HepG2 (cell line): ENCODE results near the gene INPP1. TPM values are rescaled to one million over a fixed set of nuclear protein-coding genes. Genes with fewer than 3 reads are reported as not detected.

Experiments
- ATF7-NPFF ChIP-seq: sonication (generic); formaldehyde crosslinking; IDR thresholded peaks from 2 replicates; pipeline ENCODE4 v1.8.1; 2023; ENCODE audit warnings: mild to moderate bottlenecking, low read depth, missing genetic modification reagents, moderate library complexity
- BHLHE40 ChIP-seq: IDR thresholded peaks from 2 replicates; pipeline ENCODE4 v1.6.1; 2011; ENCODE audit warnings: low read length, improper control_type of control experiment
- CSRNP2 ChIP-seq: sonication (generic); formaldehyde crosslinking; conservative IDR thresholded peaks from 2 replicates; pipeline ENCODE4 v1.8.0; 2022; ENCODE audit warnings: low read depth, missing genetic modification reagents
- ELF3 ChIP-seq: IDR thresholded peaks from 2 replicates; pipeline ENCODE4 v1.6.1; 2016; ENCODE audit warnings: missing genetic modification reagents, missing compliant biosample characterization
- FOXA1 ChIP-seq, 2 experiments: fragments of 450-650 bp in 1 of 2; sonication (generic) in 1 of 2; formaldehyde crosslinking in 1 of 2; IDR thresholded peaks; 2 replicates each; pipeline versions ENCODE4 v1.4.0 to v1.6.1; 2016 to 2020; ENCODE audit warnings: missing genetic modification reagents in 1 of 2
- FOXP1 ChIP-seq, 2 experiments: fragments of 450-650 bp in 1 of 2; IDR thresholded peaks; 2 replicates each; pipeline ENCODE4 v1.6.1; 2017 to 2018; ENCODE audit warnings: antibody characterized with exemption in 1 of 2
- GZF1 ChIP-seq: sonication (generic); formaldehyde crosslinking; IDR thresholded peaks from 2 replicates; pipeline ENCODE4 v1.5.1; 2020; ENCODE audit warnings: mild to moderate bottlenecking, missing genetic modification reagents
- HDAC6 ChIP-seq: fragments of 200-600 bp; sonication (generic); IDR thresholded peaks from 2 replicates; pipeline ENCODE4 v1.7.0; 2017; ENCODE audit warnings: mild to moderate bottlenecking, antibody characterized with exemption, low read length, low read depth
- RELA ChIP-seq: sonication (generic); formaldehyde crosslinking; IDR thresholded peaks from 2 replicates; pipeline ENCODE4 v1.4.0; 2020; ENCODE audit warnings: missing genetic modification reagents
- REPIN1 ChIP-seq: sonication (generic); formaldehyde crosslinking; IDR thresholded peaks from 2 replicates; pipeline ENCODE4 v1.8.0; 2022; ENCODE audit warnings: missing genetic modification reagents, low read depth, mild to moderate bottlenecking, borderline replicate concordance
- SP5 ChIP-seq: IDR thresholded peaks from 2 replicates; pipeline ENCODE4 v1.6.1; 2016; ENCODE audit warnings: low read depth, borderline replicate concordance
- U2AF1 ChIP-seq: fragments of 200-400 bp; formaldehyde crosslinking; optimal IDR thresholded peaks from 2 replicates; pipeline ENCODE3; 2017; ENCODE audit warnings: mild to moderate bottlenecking, low read depth, low read length
- ZFP1 ChIP-seq: IDR thresholded peaks from 2 replicates; pipeline ENCODE4 v1.6.1; 2016
- ZFYVE20 ChIP-seq: sonication (generic); formaldehyde crosslinking; IDR thresholded peaks from 2 replicates; pipeline ENCODE4 v1.8.0; 2023; ENCODE audit warnings: low read depth, mild to moderate bottlenecking, moderate library complexity, missing genetic modification reagents, borderline replicate concordance
- ZNF142 ChIP-seq: sonication (generic); formaldehyde crosslinking; IDR thresholded peaks from 2 replicates; pipeline ENCODE4 v1.4.0; 2020; ENCODE audit warnings: missing genetic modification reagents
- ZNF607 ChIP-seq: sonication (generic); formaldehyde crosslinking; IDR thresholded peaks from 2 replicates; pipeline ENCODE4 v1.5.1; 2020; ENCODE audit warnings: missing genetic modification reagents, mild to moderate bottlenecking, borderline replicate concordance
- ZNF775 ChIP-seq: sonication (generic); formaldehyde crosslinking; IDR thresholded peaks from 2 replicates; pipeline ENCODE4 v1.4.0; 2020; ENCODE audit warnings: missing genetic modification reagents, mild to moderate bottlenecking, moderate library complexity, borderline replicate concordance
- polyA plus RNA-seq, 8 experiments: library from polyadenylated mRNA; depleted of rRNA in 3 of 8; stranded (reverse) in 7 of 8; unstranded in 1 of 8; fragments of >200 nt; fragmentation: Illumina TruSeq in 4 of 8; extraction: Trizol in 4 of 8; gene quantifications; 2 replicates each; pipeline versions ENCODE4 v1.2.1 to v1.2.3, GENCODE V29; 2011 to 2016; ENCODE audit warnings: low read depth in 4 of 8, missing spikeins in 1 of 8, mixed read lengths in 1 of 8; ENCODE audit not compliant: insufficient read depth in 1 of 8
- total RNA-seq, 5 experiments: library from RNA; depleted of rRNA; stranded (reverse); fragments of >200 nt; fragmentation: Illumina TruSeq; extraction: Trizol; gene quantifications; 2 replicates each; pipeline ENCODE4 v1.2.3, GENCODE V29; 2016; ENCODE audit warnings: low read depth in 1 of 5
- TF ChIP-seq, protein P1 (sequence below): fragments of 450-650 bp; IDR thresholded peaks from 2 replicates; pipeline ENCODE4 v1.6.1; 2016
- TF ChIP-seq, protein P2 (sequence below): sonication (generic); formaldehyde crosslinking; IDR thresholded peaks from 2 replicates; pipeline ENCODE4 v1.5.0; 2020; ENCODE audit warnings: missing genetic modification reagents

INPP1 gene
- total and polyA plus RNA-seq, 2 of the 13 experiments (the other 11 are each of a cell fraction or from before 2014, with no cell fraction given) = 10.0 to 13.3 TPM

- 0 out of 2 replicates have a peak, but pooled peaks have one; percentile 68 for TF ChIP-seq ZNF142 (CRISPR knock-in tag)
- no peak for TF ChIP-seq U2AF1
- no peak for TF ChIP-seq FOXA1 (IDR thresholded peaks at IDR 0.05)
- no peak for TF ChIP-seq FOXA1 (CRISPR knock-in tag; IDR thresholded peaks at IDR 0.05)
- 0 out of 2 replicates have a peak, but pooled peaks have one; percentile 21 for TF ChIP-seq SP5 (CRISPR knock-in tag)
- TF ChIP-seq ZNF607 = no peak
- TF ChIP-seq ELF3 (CRISPR knock-in tag) = 0 out of 2 replicates have a peak, but pooled peaks have one; percentile 14
- no peak for TF ChIP-seq REPIN1 (CRISPR knock-in tag)
- TF ChIP-seq, protein P1, sequence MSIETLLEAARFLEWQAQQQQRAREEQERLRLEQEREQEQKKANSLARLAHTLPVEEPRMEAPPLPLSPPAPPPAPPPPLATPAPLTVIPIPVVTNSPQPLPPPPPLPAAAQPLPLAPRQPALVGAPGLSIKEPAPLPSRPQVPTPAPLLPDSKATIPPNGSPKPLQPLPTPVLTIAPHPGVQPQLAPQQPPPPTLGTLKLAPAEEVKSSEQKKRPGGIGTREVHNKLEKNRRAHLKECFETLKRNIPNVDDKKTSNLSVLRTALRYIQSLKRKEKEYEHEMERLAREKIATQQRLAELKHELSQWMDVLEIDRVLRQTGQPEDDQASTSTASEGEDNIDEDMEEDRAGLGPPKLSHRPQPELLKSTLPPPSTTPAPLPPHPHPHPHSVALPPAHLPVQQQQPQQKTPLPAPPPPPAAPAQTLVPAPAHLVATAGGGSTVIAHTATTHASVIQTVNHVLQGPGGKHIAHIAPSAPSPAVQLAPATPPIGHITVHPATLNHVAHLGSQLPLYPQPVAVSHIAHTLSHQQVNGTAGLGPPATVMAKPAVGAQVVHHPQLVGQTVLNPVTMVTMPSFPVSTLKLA = no peak
- 0 out of 2 replicates have a peak, but pooled peaks have one; percentile 17 for TF ChIP-seq ZFYVE20 (CRISPR knock-in tag)
- no peak for TF ChIP-seq BHLHE40
- no peak for TF ChIP-seq HDAC6
- TF ChIP-seq ATF7-NPFF (CRISPR knock-in tag) = 0 out of 2 replicates have a peak, but pooled peaks have one; percentile 47
- no peak for TF ChIP-seq ZNF775 (CRISPR knock-in tag)
- 0 out of 2 replicates have a peak, but pooled peaks have one; percentile 50 for TF ChIP-seq CSRNP2
- TF ChIP-seq FOXP1 (IDR thresholded peaks at IDR 0.05) = no peak
- TF ChIP-seq FOXP1 (CRISPR knock-in tag; IDR thresholded peaks at IDR 0.05) = no peak
- TF ChIP-seq, protein P2, sequence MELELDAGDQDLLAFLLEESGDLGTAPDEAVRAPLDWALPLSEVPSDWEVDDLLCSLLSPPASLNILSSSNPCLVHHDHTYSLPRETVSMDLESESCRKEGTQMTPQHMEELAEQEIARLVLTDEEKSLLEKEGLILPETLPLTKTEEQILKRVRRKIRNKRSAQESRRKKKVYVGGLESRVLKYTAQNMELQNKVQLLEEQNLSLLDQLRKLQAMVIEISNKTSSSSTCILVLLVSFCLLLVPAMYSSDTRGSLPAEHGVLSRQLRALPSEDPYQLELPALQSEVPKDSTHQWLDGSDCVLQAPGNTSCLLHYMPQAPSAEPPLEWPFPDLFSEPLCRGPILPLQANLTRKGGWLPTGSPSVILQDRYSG = no peak; the same call in 1 of the 2 replicates
- TF ChIP-seq GZF1 = no peak
- no peak for TF ChIP-seq RELA (CRISPR knock-in tag)
- no peak for TF ChIP-seq ZFP1 (CRISPR knock-in tag)
Measured at GRCh38 chr2:190407662-190408537, 64.5 kb downstream of the INPP1 start, which contains the start of gene MFSD6 (continued).
